IMR-90 (cell line): Measurements from ENCODE around the gene SSBP3. TPM values are rescaled to one million over a fixed set of nuclear protein-coding genes. Genes with fewer than 3 reads are reported as not detected.

Experiments used
- ATAC-seq: fragments of 200-7000 bp; cut with Tn5 transposase; 2 replicates; pipeline ENCODE4 v1.9.1; 2020; ENCODE audit warnings: low read depth, mild to moderate bottlenecking, moderate library complexity
- BruUV-seq: library from RNA; stranded (reverse); fragments of 400-500 nt; replicated peaks from 2 replicates; lab custom pipeline; 2021; lab: Mats Ljungman, UMichigan
- CTCF ChIA-PET: fragments of 300-600 bp; formaldehyde crosslinking; extraction: SDS; loops from one replicate; lab custom pipeline; 2021; ENCODE audit warnings: antibody characterized with exemption; lab: Yijun Ruan, JAX
- POLR2A ChIA-PET: fragments of 300-600 bp; sonication (Branson Sonifier 250); formaldehyde crosslinking; loops from one replicate; lab custom pipeline; 2022; ENCODE audit warnings: antibody characterized with exemption; ENCODE audit not compliant: unreplicated experiment; lab: Charles Lee
- DNase-seq: peaks from one replicate; pipeline ENCODE4 v3.0.0; 2013
- H2AFZ ChIP-seq: replicated peaks from 2 replicates; pipeline ENCODE3; 2013; ENCODE audit warnings: low read length, mild to moderate bottlenecking; ENCODE audit not compliant: poor library complexity
- H2AK5ac ChIP-seq: 2 replicates; pipeline ENCODE4 v1.6.1; 2013; ENCODE audit warnings: low read depth, low read length, inconsistent platforms
- H2AK9ac ChIP-seq: replicated peaks from 2 replicates; pipeline ENCODE3; 2013; ENCODE audit warnings: mild to moderate bottlenecking, low read depth, low read length, moderate library complexity; ENCODE audit not compliant: poor library complexity
- H2BK120ac ChIP-seq: 2 replicates; pipeline ENCODE4 v1.6.1; 2013; ENCODE audit warnings: low read depth, low read length, inconsistent platforms
- H2BK15ac ChIP-seq: 3 replicates; pipeline ENCODE4 v1.6.1; 2013; ENCODE audit warnings: low read depth, low read length, inconsistent platforms
- H2BK20ac ChIP-seq: 2 replicates; pipeline ENCODE4 v1.6.1; 2013; ENCODE audit warnings: low read depth, mild to moderate bottlenecking, inconsistent platforms, low read length, moderate library complexity
- H2BK5ac ChIP-seq: 2 replicates; pipeline ENCODE4 v1.6.1; 2013; ENCODE audit warnings: mild to moderate bottlenecking, low read depth, low read length, inconsistent platforms; ENCODE audit not compliant: poor library complexity, severe bottlenecking
- H3K14ac ChIP-seq: replicated peaks from 2 replicates; pipeline ENCODE4 v1.6.1; 2013; ENCODE audit warnings: low read depth, low read length, inconsistent platforms
- H3K18ac ChIP-seq: 2 replicates; pipeline ENCODE4 v1.6.1; 2013; ENCODE audit warnings: low read depth, low read length, control low read depth
- H3K23ac ChIP-seq: 2 replicates; pipeline ENCODE4 v1.6.1; 2013; ENCODE audit warnings: low read depth, low read length, inconsistent platforms
- H3K27ac ChIP-seq: 2 replicates; pipeline ENCODE4 v1.5.1; 2013; ENCODE audit warnings: mild to moderate bottlenecking, control low read depth, low read length; ENCODE audit not compliant: insufficient read depth
- H3K27me3 ChIP-seq: 2 replicates; pipeline ENCODE4 v1.6.1; 2013; ENCODE audit warnings: low read length; ENCODE audit not compliant: control insufficient read depth, insufficient read depth
- H3K36me3 ChIP-seq: 2 replicates; pipeline ENCODE4 v1.6.1; 2013; ENCODE audit warnings: low read length, mixed read lengths; ENCODE audit not compliant: control insufficient read depth, insufficient read depth
- H3K4ac ChIP-seq: 2 replicates; pipeline ENCODE4 v1.6.1; 2013; ENCODE audit warnings: low read depth, low read length, inconsistent platforms
- H3K4me1 ChIP-seq: 2 replicates; pipeline ENCODE4 v1.6.1; 2013; ENCODE audit warnings: low read length, mixed read lengths; ENCODE audit not compliant: control insufficient read depth, insufficient read depth
- H3K4me2 ChIP-seq: 2 replicates; pipeline ENCODE4 v1.6.1; 2013; ENCODE audit warnings: low read depth, mild to moderate bottlenecking, control low read depth, low read length, moderate library complexity
- H3K4me3 ChIP-seq: 2 replicates; pipeline ENCODE4 v1.5.1; 2013; ENCODE audit warnings: low read depth, mild to moderate bottlenecking, control low read depth, low read length, moderate library complexity; ENCODE audit not compliant: insufficient read depth
- H3K56ac ChIP-seq: 2 replicates; pipeline ENCODE4 v1.6.1; 2013; ENCODE audit warnings: low read length, inconsistent platforms; ENCODE audit not compliant: insufficient read depth; ENCODE audit errors: extremely low read depth
- H3K79me1 ChIP-seq, 2 experiments: 2 replicates each; pipeline ENCODE4 v1.6.1; 2013; ENCODE audit warnings: low read length in 2 of 2, inconsistent platforms in 1 of 2, low read depth in 1 of 2
- H3K9ac ChIP-seq: 2 replicates; pipeline ENCODE4 v1.6.1; 2013; ENCODE audit warnings: low read depth, low read length, control low read depth
- H3K9me1 ChIP-seq: 2 replicates; pipeline ENCODE4 v1.6.1; 2013; ENCODE audit warnings: low read length, inconsistent platforms; ENCODE audit not compliant: insufficient read depth
- H3K9me3 ChIP-seq: 2 replicates; pipeline ENCODE4 v1.6.1; 2013; ENCODE audit warnings: low read length; ENCODE audit not compliant: control insufficient read depth, insufficient read depth
- H4K20me1 ChIP-seq: 2 replicates; pipeline ENCODE4 v1.6.1; 2013; ENCODE audit warnings: low read length, inconsistent platforms; ENCODE audit not compliant: insufficient read depth
- H4K5ac ChIP-seq: 2 replicates; pipeline ENCODE4 v1.6.1; 2013; ENCODE audit warnings: mild to moderate bottlenecking, low read depth, low read length, control low read depth
- H4K8ac ChIP-seq, 2 experiments: 2 replicates each; pipeline ENCODE4 v1.6.1; 2013; ENCODE audit warnings: low read depth in 2 of 2, low read length in 2 of 2, control low read depth in 1 of 2, inconsistent platforms in 1 of 2
- H4K91ac ChIP-seq: 2 replicates; pipeline ENCODE4 v1.6.1; 2013; ENCODE audit warnings: low read depth, low read length, inconsistent platforms; ENCODE audit not compliant: insufficient read depth
- CEBPB ChIP-seq: IDR thresholded peaks from 2 replicates; pipeline ENCODE4 v1.6.1; 2012; ENCODE audit warnings: low read depth, low read length, improper control_type of control experiment
- MAFK ChIP-seq: IDR thresholded peaks from 2 replicates; pipeline ENCODE4 v1.6.1; 2012; ENCODE audit warnings: low read depth, low read length, improper control_type of control experiment
- NFE2L2 ChIP-seq: fragments of 150-350 bp; IDR thresholded peaks from 2 replicates; pipeline ENCODE4 v1.6.1; 2016; ENCODE audit warnings: low read depth, mild to moderate bottlenecking, low read length
- RAD21 ChIP-seq: IDR thresholded peaks from 2 replicates; pipeline ENCODE4 v1.6.1; 2012; ENCODE audit warnings: low read length, improper control_type of control experiment
- SMC3 ChIP-seq: fragments of 150-350 bp; IDR thresholded peaks from 2 replicates; pipeline ENCODE4 v1.6.1; 2016; ENCODE audit warnings: low read depth, mild to moderate bottlenecking, antibody characterized with exemption, low read length, moderate library complexity
- WGBS, 2 experiments: methylation state at CpG; one replicate each; pipeline versions ENCODE4 v1.1.5 to v1.1.7; 2013; ENCODE audit warnings: missing lambda C conversion rate in 2 of 2; ENCODE audit not compliant: insufficient read length in 1 of 2; ENCODE audit errors: extremely low coverage in 2 of 2; 5-methylcytosine and 5-hydroxymethylcytosine counted together
- dilution Hi-C: fragments of 300-500 bp; cut with HindIII; formaldehyde crosslinking; loops from one replicate; pipeline ENCODE4 v1.14.3; 2018; ENCODE audit warnings: low sequenced_read_pairs; ENCODE audit not compliant: unreplicated experiment
- in situ Hi-C: fragments of 300-500 bp; cut with MboI; formaldehyde crosslinking; loops from 3 replicates; pipeline ENCODE4 v1.14.3; 2019; ENCODE audit warnings: low sequenced_read_pairs, inconsistent platforms, mixed read lengths
- intact Hi-C: fragments of 100-400 bp; cut with micrococcal nuclease; formaldehyde crosslinking; loops from 2 replicates; pipeline ENCODE4 v1.10.0; 2022
- polyA plus RNA-seq, 3 experiments: library from polyadenylated mRNA; depleted of rRNA; stranded (reverse); fragments of >200 nt; gene quantifications; 2 replicates each; pipeline ENCODE4 v1.2.3, GENCODE V29; 2012; ENCODE audit warnings: low replicate concordance in 1 of 3
- total RNA-seq: library from RNA; depleted of rRNA; stranded (reverse); fragments of >200 nt; gene quantifications from 2 replicates; pipeline ENCODE4 v1.2.3, GENCODE V29; 2012

SSBP3 gene
- total and polyA plus RNA-seq, 2 of the 4 experiments (the other 2 are of a cell fraction), result 10.9 to 39.6 TPM

DNA sequence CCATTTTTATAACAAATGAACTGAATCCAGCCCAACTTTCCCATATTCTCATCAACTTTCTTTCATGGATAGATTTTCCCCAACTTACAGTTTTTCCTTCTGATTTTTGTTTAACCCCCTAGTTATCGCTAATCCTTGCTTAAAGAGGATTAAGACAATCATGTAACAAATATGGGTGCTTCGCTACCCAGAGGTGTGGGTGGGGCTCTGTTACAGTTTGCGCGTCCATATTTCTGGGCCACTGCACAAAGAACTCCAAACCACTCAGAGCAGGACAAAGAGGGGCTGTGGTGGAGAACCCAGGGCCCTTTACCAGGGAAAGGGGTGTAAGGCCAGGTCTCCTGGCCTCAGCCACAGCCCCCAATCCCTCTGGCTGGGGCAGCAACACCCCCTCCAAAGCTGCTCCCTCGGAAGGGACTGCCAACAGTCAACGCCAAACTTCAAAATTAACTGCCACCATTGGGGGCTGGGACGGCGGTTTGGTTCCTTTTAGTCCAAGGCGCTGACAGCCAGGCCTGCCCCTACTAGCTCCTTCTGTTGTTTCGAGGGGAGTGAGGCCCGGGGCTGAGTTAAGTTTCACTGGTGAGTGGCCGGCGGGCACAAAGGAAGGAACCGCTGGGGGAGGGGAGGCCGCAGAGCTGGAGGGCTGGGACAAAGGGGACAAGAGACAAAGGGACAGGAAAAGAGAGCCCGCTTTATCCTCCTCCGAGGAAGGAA lies 27.9 kb downstream of the SSBP3 start:
- BruUV-seq, result no TSS peak
- H2BK5ac ChIP-seq, result no peak overlapping the region
- H3K9ac ChIP-seq, result no peak overlapping the region

More for the DNA sequence above, 27.9 kb downstream of the SSBP3 start:
- Histone ChIP-seq H3K56ac (no peak overlapping the region), H4K91ac (peak overlapping the region; percentile 24; the same call in 1 of the 2 replicates), H2BK15ac (no peak overlapping the region), H4K8ac (no peak overlapping the region; a peak in 1 of 4 replicates), H3K9me1 (peaks cover 18% of the 10 kb centered on the region), H3K4me1 (peaks cover 20% of the 10 kb centered on the region), H3K4ac (peak overlapping the region; percentile 35; the same call in 1 of the 2 replicates), H3K18ac (no peak overlapping the region), H3K4me2 (no peak overlapping the region), H2AK9ac (no peak overlapping the region), H4K5ac (0 out of 2 replicates have a peak overlapping the region, but pooled peaks have one; percentile 32), H2BK20ac (peak overlapping the region; percentile 76; the same call in 1 of the 2 replicates), H2AK5ac (no peak overlapping the region), H3K27me3 (no peaks in the 10 kb centered on the region), H2AFZ (no peak overlapping the region), H3K79me1 (peaks cover 27 to 78% of the 10 kb centered on the region in 2 experiments; a peak in 3 of 4 replicates), H3K27ac (no peak overlapping the region), H3K14ac (no peak overlapping the region; the same call in 1 of the 2 replicates), H3K36me3 (peaks cover 30% of the 10 kb centered on the region), H4K20me1 (peaks cover 48% of the 10 kb centered on the region), H3K9me3 (no peaks in the 10 kb centered on the region), H3K23ac (no peak overlapping the region), H3K4me3 (no peak overlapping the region), H2BK120ac (peak overlapping the region; percentile 46; the same call in 1 of the 2 replicates)
- TF ChIP-seq SMC3 (no peak), MAFK (no peak), NFE2L2 (no peak), RAD21 (no peak), CEBPB (no peak)
- in situ Hi-C loops, result no loop called here
- 58% methylated on average over 7 of the region's 17 CpGs; no CpG with 5 or more reads in 1 of the 2 experiments for WGBS, 2 experiments
- CTCF ChIA-PET, result no interaction called here
- DNase-seq (no peak), ATAC-seq (no peak)
- POLR2A ChIA-PET, result no interaction called here
- intact Hi-C loops, result no loop called here
- dilution Hi-C loops, result no loop called here
